Measurements from ENCODE around the gene ISG20L2. TPM values are rescaled to one million over a fixed set of nuclear protein-coding genes. Genes with fewer than 3 reads are reported as not detected.

Gene ISG20L2
- total RNA-seq, 1 donor from 2014 or later, result 47.0 TPM

GRCh38 chr1:156691665-156692440, 36.7 kb downstream of the ISG20L2 start:
- H3K27me3 Mint-ChIP-seq (ENCODE audit: low read depth), result peaks cover 9% of the 10 kb centered on the region
- peaks cover 66% of the 10 kb centered on the region for H3K4me1 Mint-ChIP-seq
- H3K36me3 Mint-ChIP-seq (ENCODE audit: low read depth), result no peaks in the 10 kb centered on the region
- TF ChIP-seq CTCF (conservative IDR thresholded peaks at IDR 0.05), result no peak
- H3K9me3 Mint-ChIP-seq, result no peaks in the 10 kb centered on the region
- no peak for DNase-seq (ENCODE audit: low read depth, low spot score)
- H3K4me3 Mint-ChIP-seq, result peak overlapping the region; percentile 86
- H3K27ac Mint-ChIP-seq (ENCODE audit: unreplicated experiment), result peak overlapping the region; percentile 46

- H3K27me3 Mint-ChIP-seq (ENCODE audit: low read depth), result peaks cover 9% of the 10 kb centered on the region
- TF ChIP-seq CTCF (conservative IDR thresholded peaks at IDR 0.05), result no peak
- H3K4me3 Mint-ChIP-seq, result peak overlapping the region; percentile 86
- no peaks in the 10 kb centered on the region for H3K9me3 Mint-ChIP-seq
- no peaks in the 10 kb centered on the region for H3K36me3 Mint-ChIP-seq (ENCODE audit: low read depth)
- H3K4me1 Mint-ChIP-seq, result peaks cover 60% of the 10 kb centered on the region
- peak overlapping the region; percentile 46 for H3K27ac Mint-ChIP-seq (ENCODE audit: unreplicated experiment)
- DNase-seq (ENCODE audit: low read depth, low spot score), result no peak
Observed at GRCh38 chr1:156691191-156691590, 37.4 kb downstream of the ISG20L2 start.

DNA sequence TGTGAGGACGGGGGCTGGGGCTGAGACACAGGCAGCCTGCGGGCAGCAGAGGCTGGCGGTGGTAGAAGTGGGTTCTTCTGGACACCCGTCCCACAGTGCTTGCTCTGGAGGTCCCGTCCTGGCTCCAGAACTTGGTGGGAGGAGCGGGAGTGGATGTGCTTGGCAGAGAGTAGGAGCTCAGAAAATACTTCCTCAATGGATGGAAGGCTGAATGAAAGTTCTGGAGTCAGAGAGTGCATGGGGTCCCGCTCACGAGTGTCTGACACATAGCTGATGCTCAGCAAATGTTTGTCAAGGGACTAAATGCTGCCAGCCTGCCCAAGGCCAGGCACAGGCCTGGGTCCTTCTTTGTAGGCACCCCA, 37.9 kb downstream of the ISG20L2 start:
- H3K4me3 Mint-ChIP-seq, result peak overlapping the region; percentile 78
- no peak for TF ChIP-seq CTCF (conservative IDR thresholded peaks at IDR 0.05)
- peaks cover 60% of the 10 kb centered on the region for H3K4me1 Mint-ChIP-seq
- H3K36me3 Mint-ChIP-seq (ENCODE audit: low read depth), result no peaks in the 10 kb centered on the region
- H3K27me3 Mint-ChIP-seq (ENCODE audit: low read depth), result peaks cover 9% of the 10 kb centered on the region
- H3K9me3 Mint-ChIP-seq, result no peaks in the 10 kb centered on the region
- H3K27ac Mint-ChIP-seq (ENCODE audit: unreplicated experiment), result peak overlapping the region; percentile 78
- DNase-seq (ENCODE audit: low read depth, low spot score), result no peak

DNA sequence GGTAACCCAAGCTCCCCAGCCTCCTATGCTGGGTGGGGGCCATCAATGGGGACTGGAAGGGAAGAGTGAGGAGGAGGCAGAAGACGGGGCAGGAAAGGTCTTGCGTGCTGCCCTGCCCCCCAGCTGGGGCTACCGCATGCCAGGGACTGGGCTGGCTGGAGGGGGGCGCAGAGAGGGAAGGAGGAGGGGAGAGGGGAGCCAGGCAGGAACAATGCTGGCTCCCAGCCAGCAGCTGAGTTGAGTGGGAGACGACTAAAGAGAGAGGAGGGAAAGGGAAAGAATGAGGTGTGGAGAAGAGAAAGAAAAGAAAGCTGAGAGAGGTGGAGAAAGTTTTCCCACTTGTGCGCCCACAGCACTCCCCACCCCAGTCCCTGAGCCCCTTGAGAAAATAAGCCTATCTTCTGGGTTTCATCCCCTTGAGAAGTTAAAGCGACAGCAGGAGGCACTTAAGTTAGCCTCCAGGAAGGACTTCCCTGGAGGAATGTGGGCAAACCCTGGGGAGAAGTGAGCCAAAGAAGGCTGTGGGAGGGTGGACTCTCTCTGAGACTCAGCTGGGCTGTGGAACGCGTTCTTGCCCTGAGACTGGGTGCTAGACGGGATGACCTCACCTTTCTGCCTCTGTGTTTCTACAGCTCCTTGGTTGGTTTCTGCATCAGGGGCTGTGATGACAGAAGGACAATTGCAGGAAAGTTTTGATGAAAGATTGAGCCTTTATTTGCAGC, 38.5 kb downstream of the ISG20L2 start:
- Mint-ChIP-seq H3K9me3 (no peaks in the 10 kb centered on the region), H3K27me3 (ENCODE audit: low read depth) (peaks cover 9% of the 10 kb centered on the region), H3K36me3 (ENCODE audit: low read depth) (no peaks in the 10 kb centered on the region), H3K27ac (ENCODE audit: unreplicated experiment) (peak overlapping the region; percentile 78), H3K4me3 (peak overlapping the region; percentile 78), H3K4me1 (peaks cover 60% of the 10 kb centered on the region)
- DNase-seq (ENCODE audit: low read depth, low spot score), result no peak
- no peak for TF ChIP-seq CTCF (conservative IDR thresholded peaks at IDR 0.05)

- Mint-ChIP-seq H3K27me3 (ENCODE audit: low read depth) (peaks cover 9% of the 10 kb centered on the region), H3K27ac (ENCODE audit: unreplicated experiment) (peak overlapping the region; percentile 90), H3K4me3 (peak overlapping the region; percentile 78), H3K4me1 (peaks cover 55% of the 10 kb centered on the region), H3K36me3 (ENCODE audit: low read depth) (no peaks in the 10 kb centered on the region), H3K9me3 (no peaks in the 10 kb centered on the region)
- peak; percentile 84 for DNase-seq (ENCODE audit: low read depth, low spot score)
- peak; percentile 88 for TF ChIP-seq CTCF (conservative IDR thresholded peaks at IDR 0.05)
Observed at GRCh38 chr1:156689035-156689952, 39.3 kb downstream of the ISG20L2 start.
